ENCODE measurements around the gene SNX33. TPM values are rescaled to one million over a fixed set of nuclear protein-coding genes. Genes with fewer than 3 reads are reported as not detected.
"Not testable (repeated sequence)": the region's sequence is repeated elsewhere in the genome, so short reads cannot be mapped to it uniquely, and the experiment has no call there.

Gene SNX33
- total RNA-seq, 4 donors from 2014 or later: 20.3 to 36.4 (median 25.9) TPM

DNA sequence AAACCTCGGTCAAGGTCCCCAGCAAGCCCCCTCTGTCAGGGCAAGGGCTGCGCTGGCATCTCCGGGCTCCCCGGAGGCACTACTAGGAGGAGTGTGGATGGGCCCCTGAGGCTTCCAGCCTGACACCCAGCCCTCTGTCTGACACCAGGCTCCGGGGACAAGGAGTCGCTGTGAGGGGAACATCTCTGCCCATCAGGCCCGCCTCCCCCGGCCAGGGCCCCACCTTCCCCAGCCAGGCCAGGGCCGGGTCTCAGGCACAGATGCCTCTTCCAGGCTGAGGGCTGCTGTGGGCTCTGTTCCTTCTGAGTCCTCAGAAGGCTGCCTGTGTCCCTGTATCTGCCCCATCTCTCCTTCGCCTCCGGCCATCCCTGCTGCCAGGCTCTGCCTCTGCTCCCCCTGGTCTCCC is 49.1 kb downstream of the SNX33 start:
- Histone ChIP-seq H3K9me3 (no peaks in the 10 kb centered on the region), H3K36me3 (no peaks in the 10 kb centered on the region), H3K27ac (peak overlapping the region; percentile 61 to 92 (median 86)), H3K4me1 (peaks cover 58 to 92% (median 78%) of the 10 kb centered on the region in 3 donors), H3K4me3 (no peak overlapping the region), H3K27me3 (peaks cover 0 to 71% (median 0%) of the 10 kb centered on the region in 4 donors)
- TF ChIP-seq POLR2A (IDR thresholded peaks at IDR 0.05) (no peak), CTCF (IDR thresholded peaks at IDR 0.05) (no peak)
- intact Hi-C loops (cut with DNase I): no loop called here
- WGBS, 2 donors: 67 to 82% methylated on average over 2 to 3 of the region's 11 CpGs
- DNase-seq: no peak

GRCh38 chr15:75697523-75697922 is 49.8 kb downstream of the SNX33 start:
- WGBS, 2 donors: 32 to 80% methylated on average over 1 to 3 of the region's 7 CpGs
- intact Hi-C loops (cut with DNase I): no loop called here
- TF ChIP-seq CTCF (IDR thresholded peaks at IDR 0.05) (no peak), POLR2A (IDR thresholded peaks at IDR 0.05) (peak in 1 of 4 donors; percentile 21)
- no peak overlapping the region for H3K4me3 ChIP-seq
- H3K9me3 ChIP-seq: no peaks in the 10 kb centered on the region
- H3K27ac ChIP-seq: peak overlapping the region; percentile 61 to 92 (median 86)
- H3K4me1 ChIP-seq: peaks cover 65 to 96% (median 81%) of the 10 kb centered on the region in 3 donors
- no peaks in the 10 kb centered on the region for H3K36me3 ChIP-seq
- H3K27me3 ChIP-seq: peaks cover 0 to 71% (median 0%) of the 10 kb centered on the region in 4 donors
- no peak for DNase-seq

GRCh38 chr15:75697974-75698747 is 50.4 kb downstream of the SNX33 start:
- H3K4me3 ChIP-seq; intact Hi-C loops (cut with DNase I); H3K36me3 ChIP-seq; H3K9me3 ChIP-seq; DNase-seq: not testable (repeated sequence)
- WGBS, 2 donors: 58 to 66% methylated on average over 5 to 12 of the region's 21 CpGs
- Histone ChIP-seq H3K27ac (peak overlapping the region; percentile 61 to 92 (median 86)), H3K4me1 (peaks cover 64 to 94% (median 81%) of the 10 kb centered on the region in 3 donors), H3K27me3 (peaks cover 0 to 69% (median 0%) of the 10 kb centered on the region in 4 donors)

DNA sequence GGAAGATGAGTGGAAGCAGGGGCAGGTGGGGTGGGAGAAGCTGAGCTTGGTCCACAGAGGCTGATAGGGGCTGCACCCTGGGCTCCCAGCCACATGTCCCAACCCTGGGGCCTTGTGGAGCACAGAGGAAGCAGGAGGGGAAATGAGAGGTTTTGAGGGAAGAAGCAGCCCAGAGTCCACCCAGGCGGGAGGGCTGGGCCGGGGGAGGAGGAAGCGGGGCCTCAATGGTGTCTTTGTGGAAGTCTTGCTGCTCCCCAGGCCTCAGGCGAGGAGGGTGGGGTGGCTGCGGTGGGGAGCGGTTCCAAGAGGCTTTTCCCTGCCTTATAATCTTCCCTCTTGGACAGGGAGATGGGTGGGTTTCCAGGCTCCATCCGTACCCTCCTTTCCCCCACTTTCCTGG is 51.8 kb downstream of the SNX33 start:
- H3K9me3 ChIP-seq; H3K4me3 ChIP-seq; intact Hi-C loops (cut with DNase I); DNase-seq; H3K36me3 ChIP-seq: not testable (repeated sequence)
- 55 to 68% methylated on average over 4 to 5 of the region's 7 CpGs for WGBS, 2 donors
- H3K27me3 ChIP-seq: peaks cover 0 to 64% (median 0%) of the 10 kb centered on the region in 4 donors
- peak overlapping the region; percentile 39 to 92 (median 86) for H3K27ac ChIP-seq
- H3K4me1 ChIP-seq: peaks cover 54 to 86% (median 72%) of the 10 kb centered on the region in 3 donors

DNA sequence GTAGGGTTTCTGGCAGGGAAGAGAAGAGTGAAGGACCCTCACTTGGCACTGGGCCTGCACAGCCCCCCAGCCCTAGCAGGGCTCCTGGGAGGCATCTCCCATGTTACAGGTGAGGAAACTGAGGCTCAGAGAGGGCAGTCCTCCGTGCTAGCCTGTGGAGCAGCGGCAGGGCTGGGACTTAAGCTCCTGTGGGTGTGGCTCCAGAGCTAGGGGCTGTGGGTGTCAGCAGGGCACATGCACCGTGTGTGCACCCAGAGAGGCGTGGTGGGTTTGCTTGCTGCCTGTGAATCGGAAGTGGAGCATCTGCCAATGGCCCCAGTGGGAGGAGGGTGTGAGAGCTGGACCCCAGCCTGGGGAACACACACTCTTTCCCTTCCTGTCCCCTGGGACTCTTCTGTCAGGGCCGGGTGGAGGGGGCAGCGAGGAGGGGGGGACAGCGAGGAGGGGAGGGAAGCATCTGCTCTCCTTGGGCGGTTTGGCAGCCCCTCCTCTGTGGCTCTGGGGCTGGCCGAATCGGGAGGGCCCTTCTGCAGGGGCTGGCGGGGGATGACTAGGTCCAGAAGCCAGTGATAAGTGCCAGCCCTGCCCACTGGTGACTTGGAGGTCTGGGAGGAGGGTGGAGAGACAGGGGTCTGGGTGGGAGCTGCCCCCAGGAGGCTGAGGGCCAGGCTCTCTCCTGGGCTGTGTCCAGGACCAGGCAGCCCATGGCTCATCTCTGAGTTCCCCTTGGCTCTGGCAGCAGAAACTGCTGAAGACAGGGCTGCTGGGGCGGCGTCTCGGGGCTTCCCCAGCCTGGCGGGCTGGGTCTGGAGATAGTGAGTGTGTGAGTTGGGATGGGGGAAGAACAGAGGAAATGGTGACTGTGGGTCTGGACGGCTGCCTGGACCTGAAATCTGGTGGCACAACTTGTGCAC is 52.5 kb downstream of the SNX33 start:
- intact Hi-C loops (cut with DNase I); H3K9me3 ChIP-seq; H3K36me3 ChIP-seq; DNase-seq: not testable (repeated sequence)
- WGBS, 2 donors: 0% methylated on average over 1 of the region's 17 CpGs
- Histone ChIP-seq H3K4me3 (peak overlapping the region in 1 of 4 donors; percentile 4), H3K27me3 (peaks cover 0 to 60% (median 0%) of the 10 kb centered on the region in 4 donors), H3K4me1 (peaks cover 49 to 86% (median 71%) of the 10 kb centered on the region in 3 donors), H3K27ac (peak overlapping the region; percentile 39 to 92 (median 86))

DNA sequence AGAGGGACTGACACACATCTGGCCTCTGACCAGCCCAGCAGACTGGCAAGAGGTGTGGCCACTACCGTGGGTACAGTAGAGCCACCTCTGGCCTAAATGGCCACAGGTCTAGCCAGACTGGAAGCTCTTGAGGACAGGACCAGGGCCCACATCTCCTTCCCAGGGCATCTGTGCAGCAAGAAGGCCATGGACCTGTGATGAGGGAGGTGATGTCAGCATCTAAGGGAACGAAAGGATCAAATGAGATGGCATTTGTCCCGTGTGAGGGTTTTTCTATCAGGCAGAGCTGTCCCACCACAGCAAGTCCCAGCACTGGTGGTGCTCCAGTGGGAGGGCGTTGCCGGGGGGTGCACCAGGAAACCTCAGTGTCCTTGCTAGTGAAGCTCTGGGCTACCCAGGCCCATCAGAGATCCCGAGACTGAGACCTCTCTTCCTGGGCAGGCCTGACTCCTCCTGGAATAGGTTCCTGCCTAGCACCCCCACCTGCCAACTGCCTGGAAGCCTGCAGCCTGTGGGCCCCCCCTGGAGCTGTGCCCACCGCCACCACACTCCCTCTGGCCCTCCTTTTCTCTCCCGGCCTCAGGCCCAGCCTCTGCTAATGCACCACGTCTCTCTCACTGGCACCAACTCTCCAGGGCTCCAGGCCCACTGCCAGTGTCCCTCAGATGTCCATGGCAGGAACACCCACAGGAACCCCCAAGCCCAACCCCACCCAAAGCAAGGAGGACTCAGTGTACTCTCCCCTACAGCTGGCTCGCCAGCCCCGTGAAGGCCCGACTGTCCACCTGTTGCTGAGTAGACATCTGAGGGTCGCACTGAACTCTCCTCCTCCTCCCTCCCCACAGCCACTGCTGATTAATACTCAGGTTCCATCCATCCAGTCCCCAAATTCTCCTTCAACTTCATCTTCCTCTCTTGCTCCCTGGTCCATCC is 53.6 kb downstream of the SNX33 start:
- WGBS, 2 donors: 58 to 85% methylated on average over 2 to 7 of the region's 13 CpGs
- H3K9me3 ChIP-seq; H3K4me3 ChIP-seq; DNase-seq; intact Hi-C loops (cut with DNase I); H3K36me3 ChIP-seq: not testable (repeated sequence)
- peaks cover 43 to 84% (median 62%) of the 10 kb centered on the region in 3 donors for H3K4me1 ChIP-seq
- peaks cover 0 to 49% (median 0%) of the 10 kb centered on the region in 4 donors for H3K27me3 ChIP-seq
- H3K27ac ChIP-seq: peak overlapping the region; percentile 36 to 92 (median 86)
